AG04449 (cell line): ENCODE data around the gene TATDN3.

Experiments used
- CTCF ChIA-PET: fragments of 350-600 bp; formaldehyde crosslinking; extraction: SDS; loops from one replicate; lab custom pipeline; 2021; ENCODE audit warnings: antibody characterized with exemption; lab: Yijun Ruan, JAX
- POLR2A ChIA-PET: fragments of 400-600, 350-600 bp; formaldehyde crosslinking; extraction: SDS; loops from one replicate; lab custom pipeline; 2020; ENCODE audit warnings: antibody characterized with exemption, inconsistent platforms; lab: Yijun Ruan, JAX
- DNase-seq: peaks from one replicate; pipeline ENCODE4 v3.0.0-alpha.2; 2010; ENCODE audit warnings: low read depth, low spot score
- H3K4me3 ChIP-seq: 2 replicates; pipeline ENCODE4 v1.5.1; 2011; ENCODE audit warnings: low read depth, mild to moderate bottlenecking, control low read depth, low read length
- TF ChIP-seq, protein P1 (sequence below): IDR thresholded peaks from one replicate; pipeline ENCODE4 v1.5.1; 2011; ENCODE audit warnings: mild to moderate bottlenecking, moderate library complexity, low read length, control low read depth, inconsistent platforms; ENCODE audit not compliant: insufficient read depth; ENCODE audit errors: missing control alignments

Gene TATDN3

GRCh38 chr1:212852105-212852688, 60.5 kb downstream of the TATDN3 start:
- CTCF ChIA-PET, result no interaction called here
- POLR2A ChIA-PET, result no interaction called here
- H3K4me3 ChIP-seq, result no peak overlapping the region
- DNase-seq, result no peak
- TF ChIP-seq, protein P1, sequence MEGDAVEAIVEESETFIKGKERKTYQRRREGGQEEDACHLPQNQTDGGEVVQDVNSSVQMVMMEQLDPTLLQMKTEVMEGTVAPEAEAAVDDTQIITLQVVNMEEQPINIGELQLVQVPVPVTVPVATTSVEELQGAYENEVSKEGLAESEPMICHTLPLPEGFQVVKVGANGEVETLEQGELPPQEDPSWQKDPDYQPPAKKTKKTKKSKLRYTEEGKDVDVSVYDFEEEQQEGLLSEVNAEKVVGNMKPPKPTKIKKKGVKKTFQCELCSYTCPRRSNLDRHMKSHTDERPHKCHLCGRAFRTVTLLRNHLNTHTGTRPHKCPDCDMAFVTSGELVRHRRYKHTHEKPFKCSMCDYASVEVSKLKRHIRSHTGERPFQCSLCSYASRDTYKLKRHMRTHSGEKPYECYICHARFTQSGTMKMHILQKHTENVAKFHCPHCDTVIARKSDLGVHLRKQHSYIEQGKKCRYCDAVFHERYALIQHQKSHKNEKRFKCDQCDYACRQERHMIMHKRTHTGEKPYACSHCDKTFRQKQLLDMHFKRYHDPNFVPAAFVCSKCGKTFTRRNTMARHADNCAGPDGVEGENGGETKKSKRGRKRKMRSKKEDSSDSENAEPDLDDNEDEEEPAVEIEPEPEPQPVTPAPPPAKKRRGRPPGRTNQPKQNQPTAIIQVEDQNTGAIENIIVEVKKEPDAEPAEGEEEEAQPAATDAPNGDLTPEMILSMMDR, result no peak

DNA sequence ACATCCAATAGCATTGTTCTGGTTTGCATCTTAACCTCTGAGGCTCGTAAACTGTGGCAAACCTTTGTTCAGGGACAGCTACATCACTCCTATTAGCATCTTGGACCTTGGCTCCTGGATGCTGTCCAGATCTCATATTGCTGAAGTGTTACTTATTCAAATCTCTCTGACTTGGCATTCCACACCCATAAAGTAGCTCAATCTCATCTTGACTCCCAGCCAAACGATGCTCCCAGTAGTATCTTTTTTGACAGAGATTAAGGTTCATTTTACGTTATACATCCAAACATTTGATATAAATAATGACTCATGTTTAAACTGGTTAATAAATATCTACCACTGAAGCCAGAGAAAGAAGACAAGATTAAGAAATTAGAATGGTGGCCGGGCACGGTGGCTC, 62.0 kb downstream of the TATDN3 start:
- CTCF ChIA-PET, result interaction anchor here (0.6 kb wide), 1 partner anchor 79 kb away, joined by 3 read pairs; no protein-coding TSS in a partner anchor
- H3K4me3 ChIP-seq, result no peak overlapping the region
- TF ChIP-seq, protein P1, result no peak
- no peak for DNase-seq
- POLR2A ChIA-PET, result no interaction called here

DNA sequence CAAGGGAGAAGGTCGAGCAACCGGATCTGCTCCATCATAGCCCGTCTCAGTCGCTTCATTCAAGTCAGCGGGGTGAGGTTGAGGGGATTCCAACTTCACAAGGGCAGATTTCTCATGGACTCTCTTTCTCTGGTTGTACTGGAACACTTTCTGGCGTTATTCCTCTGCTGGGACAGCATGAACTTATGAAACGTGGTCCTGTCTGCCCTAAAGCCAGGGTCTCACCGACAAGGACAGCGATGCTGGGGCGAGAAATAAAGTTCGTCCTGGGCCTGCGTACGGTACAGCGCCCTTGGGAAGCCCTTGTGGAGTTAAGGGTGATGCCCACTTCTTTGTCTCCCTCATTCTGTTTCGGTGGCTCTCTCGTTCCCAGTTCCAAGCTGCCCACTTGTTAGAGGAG, 65.1 kb downstream of the TATDN3 start:
- H3K4me3 ChIP-seq, result peak overlapping the region; percentile 78; the same call in 1 of the 2 replicates
- DNase-seq, result no peak
- ChIA-PET POLR2A (interaction anchor here (0.6 kb wide), 1 partner anchor 231 kb away, joined by 7 read pairs; no protein-coding TSS in a partner anchor), CTCF (interaction anchor here (0.6 to 1.1 kb wide), 2 partner anchors 10 to 42 kb away, joined by 3 read pairs; no protein-coding TSS in a partner anchor)
- TF ChIP-seq, protein P1, result no peak

DNA sequence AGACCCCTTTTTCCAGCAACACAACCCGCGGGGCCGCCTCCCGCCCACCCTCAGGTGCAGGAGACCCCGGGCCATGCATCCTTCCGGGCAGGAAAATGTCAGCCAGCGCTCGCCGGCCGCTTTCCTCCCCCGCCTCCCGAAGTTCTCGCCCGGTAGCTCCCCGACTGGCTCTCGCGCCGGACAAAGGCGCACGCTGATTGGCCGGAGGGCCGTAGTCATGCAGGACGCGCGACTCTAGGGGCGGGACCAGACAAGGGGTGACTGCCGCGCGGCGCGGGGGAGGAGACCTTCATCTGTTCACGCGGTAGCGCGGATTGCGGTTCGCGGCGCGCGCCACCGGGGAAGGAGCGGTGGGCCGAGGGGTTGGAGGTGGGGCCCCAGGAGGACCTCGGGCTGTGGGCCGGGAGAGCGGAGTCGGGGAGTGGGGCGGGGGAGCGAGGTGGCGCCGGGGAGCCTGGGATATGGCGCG, 66.3 kb downstream of the TATDN3 start, which contains the start of gene FLVCR1:
FLVCR1 (plus strand) TSS at position 284 of the 469 bp plus-strand sequence; CDS start at position 462, 178 bp downstream.
- TF ChIP-seq, protein P1, result no peak
- CTCF ChIA-PET, result interaction anchor here (1.0 to 1.3 kb wide), 3 partner anchors 55 to 139 kb away, joined by 3 read pairs; no protein-coding TSS in a partner anchor
- peak within 1 kb of the TSS; percentile 78 for H3K4me3 ChIP-seq
- POLR2A ChIA-PET, result interaction anchor here (1.3 to 1.6 kb wide), 2 partner anchors 43 to 67 kb away, joined by 3 to 6 read pairs; partner anchors contain the start of genes NSL1 and TATDN3
- peak; percentile 65 for DNase-seq

GRCh38 chr1:212858461-212859265, 67.0 kb downstream of the TATDN3 start:
- peak overlapping the region; percentile 78 for H3K4me3 ChIP-seq
- ChIA-PET POLR2A (interaction anchor here (1.3 to 1.6 kb wide), 2 partner anchors 44 to 67 kb away, joined by 3 to 6 read pairs; partner anchors contain the start of genes NSL1 and TATDN3), CTCF (interaction anchor here (1.0 to 1.3 kb wide), 4 partner anchors 56 to 138 kb away, joined by 3 read pairs; no protein-coding TSS in a partner anchor)
- DNase-seq, result no peak
- TF ChIP-seq, protein P1, result no peak
